NCI-H146 treated with DMSO at 0.1 percent for 48 hours (cell line): Measurements from ENCODE around the gene UST.
"Not testable (repeated sequence)": the region's sequence is repeated elsewhere in the genome, so short reads cannot be mapped to it uniquely, and the experiment has no call there.

Experiments used
- DNase-seq: peaks from one replicate; lab custom pipeline; 2025; ENCODE audit not compliant: unreplicated experiment; lab: John Stamatoyannopoulos, UW

The UST gene

DNA sequence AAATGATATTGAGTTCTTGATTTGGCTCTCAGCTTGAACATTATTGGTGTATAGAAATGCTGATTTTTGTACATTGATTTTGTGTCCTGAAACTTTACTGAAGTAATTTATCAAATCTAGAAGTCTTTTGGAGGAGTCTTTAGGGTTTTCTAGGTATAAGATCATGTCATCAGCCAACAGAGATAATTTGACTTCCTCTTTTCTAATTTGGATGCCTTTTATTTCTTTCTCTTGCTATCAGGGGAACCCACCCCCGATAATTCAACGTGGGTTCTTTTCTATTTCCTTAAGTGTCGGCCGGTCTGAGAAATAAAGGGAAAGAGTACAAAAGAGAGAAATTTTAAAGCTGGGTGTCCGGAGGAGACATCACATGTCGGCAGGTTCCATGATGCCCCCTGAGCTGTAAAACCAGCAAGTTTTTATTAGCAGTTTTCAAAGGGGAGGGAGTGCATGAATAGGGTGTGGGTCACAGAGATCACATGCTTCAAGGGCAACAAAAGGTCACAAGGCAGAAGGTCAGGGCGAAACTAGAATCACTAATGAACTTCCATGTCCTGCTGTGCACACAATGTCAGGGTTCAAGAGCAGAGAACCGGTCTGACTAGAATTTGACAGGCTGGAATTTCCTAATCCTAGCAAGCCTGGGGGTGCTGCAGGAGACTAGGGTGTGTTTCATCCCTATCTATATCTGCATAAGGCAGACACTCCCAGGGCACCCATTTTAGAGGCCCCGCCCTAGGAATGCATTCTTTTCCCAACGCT lies 17.6 kb downstream of the UST start:
- DNase-seq: not testable (repeated sequence)

DNA sequence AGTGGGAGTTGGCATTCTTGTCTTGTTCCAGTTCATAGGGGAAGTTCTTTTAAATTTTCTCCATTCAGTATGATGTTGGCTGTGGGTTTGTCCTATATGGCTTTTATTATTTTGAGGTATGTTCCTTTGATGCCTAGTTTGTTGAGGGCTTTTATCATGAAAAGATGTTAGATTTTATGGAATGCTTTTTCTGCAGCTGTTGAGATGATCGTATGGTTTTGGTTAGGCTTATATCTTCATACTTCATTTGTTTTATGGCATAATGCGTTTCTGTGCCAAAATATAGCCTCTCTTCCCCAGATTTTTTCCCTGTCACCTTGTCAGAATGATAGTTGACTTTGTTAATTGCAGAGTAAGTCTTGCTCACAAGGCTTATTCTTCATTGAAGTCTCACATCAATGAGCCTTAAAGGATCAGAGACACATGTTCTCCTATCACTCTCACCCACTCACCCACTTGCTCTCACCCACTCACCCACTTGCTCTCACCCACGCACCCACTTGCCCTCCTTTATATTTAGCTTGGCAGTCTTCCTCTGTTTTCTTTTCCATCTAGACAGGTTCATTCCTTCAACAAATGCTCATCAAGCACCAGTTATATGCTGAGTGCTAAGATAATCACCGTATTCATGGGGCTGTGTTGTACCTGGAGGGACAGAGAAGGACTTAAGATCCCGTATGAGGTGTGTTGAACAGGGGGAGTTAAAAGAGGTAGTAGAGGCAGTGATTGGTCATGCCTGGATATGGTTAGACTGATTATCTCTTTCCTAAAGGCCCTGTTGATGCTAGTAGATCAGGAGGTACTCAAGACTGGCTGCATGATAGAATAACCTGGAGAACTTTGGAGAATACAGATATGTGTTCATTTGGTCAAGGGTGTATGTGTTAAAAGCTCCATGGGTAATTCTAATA lies 19.3 kb downstream of the UST start:
- no peak for DNase-seq

DNA sequence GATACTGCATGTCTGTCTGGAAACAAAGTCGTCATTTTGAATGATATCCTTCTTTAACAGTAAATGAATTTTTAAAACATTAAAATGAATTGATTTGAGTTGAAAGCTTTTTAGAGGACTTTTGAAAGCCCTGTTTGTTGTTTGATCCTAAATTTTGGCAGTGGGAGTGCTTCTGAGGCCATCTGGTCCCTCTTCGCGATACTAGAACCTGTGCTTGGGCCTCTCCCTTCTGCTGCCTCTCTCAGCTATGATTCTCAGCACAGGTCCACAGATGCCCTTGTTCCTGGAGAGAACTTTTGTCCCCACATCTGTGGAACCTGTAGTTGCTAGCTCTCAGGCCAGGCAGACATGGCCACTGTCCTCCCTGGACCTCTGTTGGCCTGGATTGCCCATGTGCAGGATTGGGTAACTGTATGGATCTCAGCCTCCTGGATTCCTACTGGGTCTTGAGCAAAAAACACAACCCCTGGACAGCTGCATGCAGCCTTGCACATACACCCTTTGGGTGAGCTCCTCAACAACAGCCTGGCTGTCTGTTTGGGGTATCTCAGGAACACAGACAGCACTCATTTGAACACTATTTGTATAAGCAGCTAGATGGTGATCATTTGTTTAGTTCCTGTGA lies 21.9 kb downstream of the UST start:
- DNase-seq: no peak

DNA sequence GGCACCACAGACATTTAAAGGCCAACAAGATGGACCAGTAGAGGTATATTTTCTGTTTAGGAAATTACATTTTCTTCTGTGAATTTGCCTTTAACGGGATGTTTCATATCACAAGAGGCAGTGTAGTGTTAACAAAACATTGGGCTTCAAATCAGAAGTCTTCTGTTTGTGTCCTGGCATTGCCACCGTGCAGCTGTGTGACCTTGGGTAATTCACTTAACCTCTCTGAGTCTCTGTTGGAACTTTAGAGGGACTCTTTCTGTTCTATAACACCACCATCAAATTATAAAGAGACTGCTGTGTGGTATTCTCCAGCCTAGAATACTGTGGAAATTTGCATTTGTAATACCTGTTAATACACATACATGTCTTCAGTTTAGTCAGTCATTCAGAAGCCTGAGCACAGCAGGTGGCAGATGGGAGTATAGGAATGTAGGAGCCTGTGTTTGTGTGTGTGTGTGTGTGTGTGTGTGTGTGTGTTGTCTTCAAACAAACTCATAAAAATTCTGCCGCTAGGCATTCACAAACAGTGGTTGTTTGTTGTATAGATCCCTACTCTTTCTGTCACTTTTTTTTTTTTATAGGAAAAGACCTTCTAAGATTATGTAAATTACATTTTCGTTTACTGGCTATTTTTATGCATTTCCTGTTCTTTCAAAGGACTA lies 22.6 kb downstream of the UST start:
- DNase-seq: no peak

DNA sequence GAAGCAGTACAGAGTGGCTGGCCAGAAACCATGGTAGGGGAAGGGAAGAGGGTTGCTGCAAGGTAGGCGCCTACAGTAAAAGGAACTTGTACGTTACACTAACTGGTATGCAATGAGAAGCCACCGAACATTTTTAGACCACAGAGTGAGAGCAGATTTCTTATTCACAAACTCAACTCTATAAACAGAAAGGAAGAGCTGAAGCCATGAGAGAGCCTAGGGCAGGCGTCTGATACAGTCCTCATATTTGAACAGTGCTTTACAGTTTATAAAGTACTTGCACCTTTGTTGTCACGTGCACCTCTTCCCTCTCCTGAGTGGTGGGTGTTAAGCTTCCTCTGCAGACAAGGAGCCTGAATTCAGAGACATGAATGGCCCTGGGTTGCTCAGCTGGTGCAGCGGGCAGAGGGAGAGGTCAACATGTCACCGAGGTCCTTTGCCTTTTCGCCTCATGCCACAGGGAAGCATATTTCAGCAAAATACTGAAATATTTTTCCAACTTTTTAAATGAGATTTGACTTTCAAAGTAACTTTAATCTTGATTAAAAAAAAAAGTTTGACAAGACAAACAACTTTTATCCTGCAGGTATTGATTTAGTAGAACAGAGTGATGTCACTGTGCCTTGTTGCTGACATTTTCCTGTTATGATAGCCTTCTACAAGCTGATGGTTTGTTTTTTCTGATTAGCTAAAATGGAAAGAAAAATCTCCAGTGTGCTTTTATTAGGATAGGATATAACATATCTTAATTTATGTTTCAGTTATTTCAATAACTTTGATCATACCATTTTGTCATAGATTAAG lies 23.8 kb downstream of the UST start:
- DNase-seq: no peak

DNA sequence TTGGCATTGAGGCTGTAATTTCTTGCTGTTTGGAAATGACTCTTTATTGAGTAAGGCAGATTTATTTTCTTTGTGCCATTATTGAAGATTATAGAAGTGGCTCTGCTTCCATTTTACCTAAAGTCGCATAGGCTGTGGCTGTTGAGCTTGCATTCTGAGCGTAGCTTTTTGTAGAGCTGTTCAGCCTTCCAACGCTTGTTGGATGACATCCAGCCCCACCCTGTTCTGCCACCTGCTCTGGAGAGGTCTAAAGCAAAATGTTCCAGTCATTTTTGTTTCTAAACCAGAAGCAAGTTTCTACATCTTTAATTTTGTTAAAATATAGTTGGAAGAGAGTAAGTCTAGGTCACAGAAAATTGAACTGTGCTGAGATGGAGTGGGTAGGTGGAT lies 24.4 kb downstream of the UST start:
- DNase-seq: no peak

DNA sequence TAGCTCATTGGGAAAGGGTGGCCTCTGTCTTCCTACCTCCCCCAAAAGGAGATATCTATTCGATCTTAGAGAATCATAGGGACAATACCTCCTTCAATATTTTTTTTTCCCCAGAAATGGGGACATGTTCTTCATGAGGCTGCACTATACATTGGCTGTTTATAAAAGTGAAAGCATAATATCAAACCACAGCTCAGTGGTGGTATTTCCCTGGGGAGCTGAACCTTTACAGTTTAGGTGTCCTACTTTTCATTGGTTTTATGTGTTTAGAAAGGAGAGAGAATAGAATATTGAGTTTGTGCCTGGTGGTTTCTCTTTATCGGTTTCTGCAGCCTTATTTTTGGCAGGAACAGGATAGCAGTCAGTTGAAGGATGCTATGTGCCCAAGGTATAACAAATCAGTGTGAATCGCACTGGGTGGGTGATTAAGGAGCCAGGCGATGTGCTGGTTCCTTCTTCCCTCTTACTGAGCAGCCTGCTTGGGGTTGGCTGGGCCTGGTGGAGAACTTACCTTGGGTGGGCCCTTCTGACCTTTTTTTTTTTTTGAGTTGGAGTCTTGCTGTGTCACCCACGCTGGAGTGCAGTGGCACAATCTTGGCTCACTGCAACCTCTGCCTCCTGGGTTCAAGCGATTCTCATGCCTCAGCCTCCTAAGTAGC lies 25.2 kb downstream of the UST start:
- no peak for DNase-seq

DNA sequence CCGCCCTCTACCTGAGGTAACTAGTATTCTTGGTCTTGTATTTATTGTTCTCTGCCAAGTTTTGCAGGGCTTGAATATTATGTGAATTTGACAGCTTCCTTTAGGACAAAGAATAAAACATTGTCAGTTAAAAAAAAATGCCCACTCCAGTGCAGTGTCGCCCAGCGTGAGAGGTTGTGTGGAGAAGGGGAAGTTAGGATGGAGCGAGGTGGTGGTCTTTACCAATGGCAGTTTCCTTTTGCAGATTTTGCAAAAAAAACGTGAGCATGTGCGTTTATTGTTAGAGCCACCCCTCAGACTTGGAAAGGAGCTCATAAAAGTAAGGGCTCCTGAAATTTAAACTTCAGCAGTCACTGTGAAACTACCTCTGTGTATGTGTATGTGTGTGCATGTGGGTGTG lies 28.3 kb downstream of the UST start:
- no peak for DNase-seq

DNA sequence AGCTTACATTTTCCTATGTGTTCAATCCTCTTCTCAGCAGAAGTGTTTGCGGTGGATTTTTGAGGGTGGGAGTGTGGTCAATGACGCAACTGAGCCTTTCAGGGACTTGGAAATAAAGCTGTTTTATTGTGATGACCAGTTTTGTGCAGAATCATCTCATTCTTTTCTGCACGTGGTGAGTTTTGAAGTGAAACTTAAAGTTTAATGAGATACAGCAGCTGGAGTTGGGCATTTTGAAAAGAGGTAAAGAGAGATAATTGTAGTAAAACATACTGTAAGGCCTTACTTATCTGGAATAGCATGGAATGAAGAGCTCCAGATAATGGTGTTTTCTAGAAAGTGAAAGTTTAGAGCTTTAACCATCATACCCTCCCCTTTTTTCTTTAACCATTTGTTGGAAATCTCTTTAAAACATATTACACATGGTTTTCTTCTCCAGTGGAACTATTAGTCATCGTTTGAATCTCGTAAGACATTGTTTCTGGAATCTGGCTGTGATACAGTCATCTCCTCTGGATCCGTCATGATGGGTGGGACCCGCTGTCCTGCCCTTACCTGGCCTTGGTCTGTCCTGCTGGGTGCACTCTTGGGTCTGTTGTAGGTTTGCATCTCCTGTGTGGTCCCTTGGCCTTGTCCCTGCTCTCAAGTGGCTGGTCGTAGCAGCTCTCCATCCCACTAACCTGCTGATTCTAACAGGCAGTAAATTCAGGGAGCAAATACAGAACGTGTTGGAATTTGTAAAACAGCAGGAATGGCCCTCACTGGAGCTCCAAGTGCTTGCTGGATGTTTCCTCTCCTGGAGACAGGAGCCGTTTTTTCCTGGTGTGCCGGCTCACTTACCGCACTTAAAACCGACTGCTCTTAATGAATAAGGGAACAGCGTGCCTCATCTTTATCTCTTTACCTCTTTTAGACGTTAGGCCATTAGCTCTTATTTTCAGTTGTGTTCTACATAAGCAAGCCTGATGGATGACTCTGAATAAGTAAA lies 29.8 kb downstream of the UST start:
- peak; percentile 37 for DNase-seq

DNA sequence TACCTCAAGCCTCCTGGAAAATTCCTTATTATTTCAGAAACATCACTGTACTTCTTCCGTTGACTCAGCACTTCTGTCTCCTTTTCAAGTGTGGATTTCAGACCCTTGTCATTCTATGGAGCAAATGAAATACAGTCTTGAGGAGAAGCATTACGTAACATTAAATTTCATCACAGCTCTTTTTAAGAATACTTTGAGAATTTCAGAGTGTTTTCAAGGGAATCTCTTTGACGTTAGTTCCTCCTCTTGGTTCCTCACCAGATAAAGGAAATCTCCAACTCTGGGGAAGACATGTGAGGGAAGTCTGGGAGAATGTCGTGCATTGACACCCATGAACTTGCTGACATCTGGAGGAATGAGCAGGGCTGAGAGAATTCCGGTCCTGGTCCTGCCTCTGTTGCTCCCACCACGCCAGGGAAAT lies 32.3 kb downstream of the UST start:
- DNase-seq: no peak

DNA sequence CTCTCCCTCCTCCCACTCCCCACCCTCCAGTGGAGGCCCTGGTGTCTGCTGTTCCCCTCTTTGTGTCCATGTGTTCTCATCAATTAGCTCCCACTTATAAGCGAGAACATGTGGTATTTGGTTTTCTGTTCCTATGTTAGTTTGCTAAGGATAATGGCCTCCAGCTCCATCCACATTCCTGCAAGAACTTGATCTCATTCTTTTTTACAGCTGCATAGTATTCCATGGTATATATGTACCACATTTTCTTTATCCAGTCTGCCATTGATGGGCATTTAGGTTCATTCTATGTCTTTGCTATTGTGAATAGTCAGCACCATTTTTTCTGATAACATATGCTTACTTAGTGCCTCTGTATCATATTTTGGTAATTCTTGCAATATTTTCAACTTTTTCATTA lies 33.6 kb downstream of the UST start:
- DNase-seq: not testable (repeated sequence)

DNA sequence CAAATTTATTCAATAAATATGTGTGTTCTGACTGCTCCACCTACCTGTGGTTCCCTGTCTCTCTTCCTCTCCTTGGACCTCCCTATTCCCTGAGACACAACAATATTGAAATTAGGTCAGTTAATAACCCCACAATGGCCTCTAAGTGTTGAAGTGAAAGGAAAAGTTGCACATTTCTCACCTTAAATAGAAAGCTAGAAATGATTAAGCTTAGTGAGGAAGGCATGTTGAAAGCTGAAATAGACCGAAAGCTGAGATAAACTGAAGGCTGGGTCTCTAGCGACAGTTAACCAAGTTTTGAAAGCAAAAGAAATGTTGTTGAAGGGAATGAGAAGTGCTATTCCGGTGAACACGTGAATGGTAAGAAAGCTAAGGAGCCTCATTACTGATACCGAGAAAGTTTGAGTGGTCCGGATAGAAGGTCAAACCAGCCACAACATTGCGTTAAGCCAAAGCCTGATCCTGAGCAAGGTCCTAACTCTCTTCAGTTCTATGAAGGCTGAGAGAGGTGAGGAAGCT lies 34.1 kb downstream of the UST start:
- no peak for DNase-seq

DNA sequence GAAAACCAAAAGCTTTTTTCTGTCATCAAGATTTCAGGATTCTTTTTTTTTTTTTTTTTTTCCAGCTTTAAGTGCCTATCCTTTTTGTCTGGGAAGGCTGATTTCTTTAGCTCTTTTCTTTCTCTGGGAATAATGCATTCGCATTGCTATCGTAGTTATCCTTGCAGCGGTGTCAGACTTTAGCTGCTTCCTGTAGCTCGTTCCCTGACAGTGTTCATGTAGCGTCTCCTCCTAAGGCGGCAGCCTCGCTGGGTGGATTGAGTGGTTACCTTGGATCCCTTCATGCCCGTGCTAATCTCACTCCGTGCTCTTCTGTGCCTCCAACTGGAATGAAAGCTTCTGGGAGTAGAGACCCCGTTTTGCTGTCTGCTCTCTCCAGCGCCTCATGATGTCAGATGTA lies 43.1 kb downstream of the UST start:
- no peak for DNase-seq

DNA sequence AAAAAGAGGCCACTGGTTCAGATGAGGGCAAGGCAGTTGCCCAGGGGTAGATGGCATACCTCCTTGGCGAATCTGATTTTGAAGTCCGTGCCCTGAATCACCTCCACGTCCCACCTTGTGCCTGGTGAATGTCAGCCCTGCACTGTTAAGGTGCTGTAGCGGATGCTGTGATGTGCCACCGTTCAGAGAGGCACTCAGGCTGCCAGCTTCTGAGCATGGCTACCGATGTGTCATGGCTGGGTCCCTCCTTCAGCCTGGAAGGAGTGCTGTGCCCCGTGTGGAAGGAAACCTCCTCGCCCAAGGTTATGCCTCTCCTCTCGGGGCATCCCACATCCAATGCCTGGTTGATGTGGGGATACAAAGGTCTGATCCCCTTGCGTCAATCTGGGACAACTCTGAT lies 43.6 kb downstream of the UST start:
- no peak for DNase-seq

DNA sequence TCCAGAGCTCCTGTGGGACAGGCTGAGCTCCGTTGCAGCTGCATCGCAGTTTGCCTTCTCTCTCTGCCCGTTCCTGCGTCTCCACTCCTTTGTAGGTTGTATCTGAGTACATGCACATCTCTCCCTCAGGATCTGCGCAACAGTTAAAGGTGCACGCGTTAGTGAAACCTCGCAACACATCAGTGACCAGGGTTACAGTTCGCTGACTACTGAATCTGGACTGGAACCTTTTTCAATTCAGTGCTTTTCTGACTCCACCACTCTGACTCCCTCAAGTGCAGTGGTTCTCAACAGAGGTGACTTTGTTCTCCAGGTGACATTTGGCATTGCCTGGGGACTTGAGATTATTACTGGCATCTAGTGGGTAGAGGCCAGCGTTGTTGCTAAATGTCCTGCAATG lies 44.0 kb downstream of the UST start:
- no peak for DNase-seq

DNA sequence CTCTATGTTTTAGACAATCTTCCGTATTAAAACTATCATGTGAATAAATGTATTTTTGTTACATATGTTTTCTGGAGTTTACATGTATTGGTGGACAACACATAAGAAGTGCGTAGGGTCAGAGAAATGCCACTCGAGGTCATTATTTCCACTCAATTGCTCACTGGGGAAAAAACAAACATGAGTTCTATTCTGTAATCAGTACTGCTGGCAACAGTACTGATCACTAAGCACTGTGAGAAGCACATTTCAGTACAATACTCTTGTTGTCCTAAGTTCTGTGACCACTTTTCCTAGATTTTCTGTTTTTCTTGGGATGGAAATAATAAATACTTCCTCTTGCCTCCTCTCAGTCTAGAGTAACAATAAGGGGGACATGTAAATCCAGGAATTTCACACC lies 44.5 kb downstream of the UST start:
- DNase-seq: peak; percentile 28

DNA sequence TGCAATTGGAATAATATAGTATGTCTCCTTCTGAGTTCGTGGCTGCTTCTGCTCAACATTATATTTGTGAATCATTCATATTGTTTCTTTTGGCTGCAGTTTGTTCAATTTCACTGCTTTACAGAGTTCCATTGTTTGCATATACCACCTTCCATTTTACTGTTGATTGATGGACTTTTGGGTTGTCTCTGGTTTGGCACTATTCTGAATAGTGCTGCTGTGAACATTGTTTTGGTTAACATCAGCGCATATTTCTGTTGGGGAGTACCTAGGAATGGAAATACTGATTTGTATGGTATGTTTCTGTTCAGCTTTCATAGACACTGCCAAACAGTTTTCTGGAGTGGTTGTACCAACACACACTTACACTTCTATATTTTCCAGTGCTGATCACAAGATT lies 46.9 kb downstream of the UST start:
- DNase-seq: no peak

DNA sequence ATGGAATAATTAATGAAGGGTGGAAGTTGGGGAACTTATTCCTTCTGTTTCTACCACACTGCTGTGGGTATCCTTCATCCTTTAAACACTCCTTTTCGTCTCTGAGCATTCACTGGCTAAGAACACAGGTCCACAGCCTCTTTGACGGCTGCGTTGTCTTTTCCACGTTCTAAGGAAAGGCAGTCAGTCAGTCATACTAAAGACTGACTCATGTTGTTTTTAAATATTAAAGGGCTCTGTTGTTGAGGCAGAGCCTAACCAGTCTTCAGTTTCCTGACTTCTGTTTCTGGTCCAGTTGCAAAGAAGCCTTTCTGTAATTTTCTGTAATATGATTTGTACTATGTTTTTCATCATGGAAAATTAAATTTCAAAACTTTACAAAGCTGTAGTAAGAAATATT lies 48.0 kb downstream of the UST start:
- no peak for DNase-seq

DNA sequence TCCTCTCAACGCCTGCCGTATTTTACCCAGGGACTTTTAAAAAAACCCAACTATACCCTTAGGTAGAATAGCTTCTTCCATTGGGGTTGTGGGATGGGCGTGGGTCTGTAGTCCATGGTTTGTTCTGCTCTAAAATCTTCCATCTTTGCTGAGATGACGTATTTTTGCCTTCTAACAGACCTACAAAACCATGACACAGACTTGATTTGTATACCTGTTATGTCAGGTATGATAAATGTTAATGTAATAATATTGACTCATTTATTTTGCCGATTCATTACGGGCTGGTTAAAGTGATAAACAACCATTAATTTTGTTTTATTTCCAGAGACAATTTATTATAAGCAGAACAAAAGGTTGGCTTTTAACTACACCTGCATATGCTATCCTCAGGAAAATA lies 48.7 kb downstream of the UST start:
- no peak for DNase-seq
